ENCODE data around the gene PTPRJ.
"Not testable (repeated sequence)": the region's sequence is repeated elsewhere in the genome, so short reads cannot be mapped to it uniquely, and the experiment has no call there.

PTPRJ gene

GRCh38 chr11:47980088-47980906 is at the start of gene PTPRJ:
TSS of gene PTPRJ (plus strand) at chr11:47980559. CDS start at chr11:47980913, 354 bp downstream.
- peak; percentile 42 for DNase-seq (ENCODE audit: low read depth)

DNA sequence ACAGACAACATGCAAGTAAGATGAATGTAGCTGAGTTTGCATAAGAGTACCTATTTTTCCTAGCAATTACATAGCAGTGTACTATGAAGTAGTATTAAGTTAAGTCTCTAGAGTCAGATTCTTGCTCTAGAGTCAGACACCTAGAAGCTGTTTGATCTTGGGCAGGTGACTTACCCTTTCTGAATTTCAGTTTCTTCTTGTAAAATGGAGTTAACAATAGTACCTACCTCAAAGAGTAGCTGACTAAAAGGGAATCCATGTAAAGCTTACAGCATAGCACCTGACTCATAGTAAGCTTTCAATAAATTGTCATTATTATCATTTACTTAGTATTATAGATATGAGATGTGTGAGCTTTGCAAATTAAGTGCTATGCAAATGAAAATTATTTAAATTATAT is 47.8 kb upstream of the PTPRJ start:
- no peak for DNase-seq (ENCODE audit: low read depth)

DNA sequence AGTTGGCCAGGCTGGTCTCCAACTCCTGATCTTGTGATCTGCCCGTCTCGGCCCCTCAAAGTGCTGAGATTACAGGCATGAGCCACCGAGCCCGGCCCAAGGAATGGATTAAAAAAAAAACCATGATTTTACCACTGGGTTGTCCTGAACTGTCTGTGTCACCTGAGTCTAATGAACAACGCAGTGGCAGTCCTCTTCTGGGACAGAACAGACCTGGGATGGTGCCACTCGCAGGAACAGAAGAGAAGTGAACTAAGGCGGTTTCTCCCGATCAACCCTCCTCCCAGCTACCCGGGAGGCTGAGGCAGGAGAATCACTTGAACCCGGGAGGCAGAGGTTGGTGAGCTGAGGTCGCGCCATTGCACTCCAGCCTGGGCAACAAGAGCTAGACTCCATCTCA is 46.6 kb upstream of the PTPRJ start:
- not testable (repeated sequence) for DNase-seq (ENCODE audit: low read depth)

GRCh38 chr11:47938791-47939560 is 41.4 kb upstream of the PTPRJ start:
- no peak for DNase-seq (ENCODE audit: low read depth)

- no peak for DNase-seq (ENCODE audit: low read depth)
Observed at GRCh38 chr11:47940904-47941649, 39.3 kb upstream of the PTPRJ start.

DNA sequence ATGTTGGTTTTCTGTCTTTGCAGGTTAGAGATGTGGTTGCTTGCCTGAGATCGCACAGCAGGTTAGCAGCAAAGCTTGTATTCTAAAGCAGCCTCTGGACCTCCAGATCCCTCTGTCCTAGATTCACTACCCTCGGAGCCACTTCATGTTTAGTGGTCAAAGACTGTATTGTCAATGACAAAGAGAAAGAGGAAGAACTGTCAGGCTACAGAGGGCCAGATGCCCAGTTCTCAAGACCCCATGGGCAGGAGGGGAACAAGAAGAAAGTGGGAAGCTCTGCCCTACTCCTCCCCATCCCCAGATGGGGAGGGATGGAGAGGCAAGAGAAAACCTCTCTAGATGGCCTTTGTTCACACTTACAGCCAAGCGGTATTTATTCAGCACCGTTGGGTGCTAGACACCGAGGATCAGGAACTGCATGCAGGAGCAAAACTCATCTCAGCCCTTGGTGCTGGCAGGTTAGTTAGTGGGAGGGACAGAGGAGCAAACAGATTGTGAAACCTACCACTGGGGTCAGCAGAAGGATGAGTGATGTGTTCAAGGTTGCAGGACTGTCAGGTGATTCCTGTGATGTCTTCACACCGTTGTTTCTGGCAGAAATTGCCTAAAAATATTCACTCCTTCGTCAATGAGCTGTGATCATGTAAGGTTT is 38.3 kb upstream of the PTPRJ start:
- no peak for DNase-seq (ENCODE audit: low read depth)

DNA sequence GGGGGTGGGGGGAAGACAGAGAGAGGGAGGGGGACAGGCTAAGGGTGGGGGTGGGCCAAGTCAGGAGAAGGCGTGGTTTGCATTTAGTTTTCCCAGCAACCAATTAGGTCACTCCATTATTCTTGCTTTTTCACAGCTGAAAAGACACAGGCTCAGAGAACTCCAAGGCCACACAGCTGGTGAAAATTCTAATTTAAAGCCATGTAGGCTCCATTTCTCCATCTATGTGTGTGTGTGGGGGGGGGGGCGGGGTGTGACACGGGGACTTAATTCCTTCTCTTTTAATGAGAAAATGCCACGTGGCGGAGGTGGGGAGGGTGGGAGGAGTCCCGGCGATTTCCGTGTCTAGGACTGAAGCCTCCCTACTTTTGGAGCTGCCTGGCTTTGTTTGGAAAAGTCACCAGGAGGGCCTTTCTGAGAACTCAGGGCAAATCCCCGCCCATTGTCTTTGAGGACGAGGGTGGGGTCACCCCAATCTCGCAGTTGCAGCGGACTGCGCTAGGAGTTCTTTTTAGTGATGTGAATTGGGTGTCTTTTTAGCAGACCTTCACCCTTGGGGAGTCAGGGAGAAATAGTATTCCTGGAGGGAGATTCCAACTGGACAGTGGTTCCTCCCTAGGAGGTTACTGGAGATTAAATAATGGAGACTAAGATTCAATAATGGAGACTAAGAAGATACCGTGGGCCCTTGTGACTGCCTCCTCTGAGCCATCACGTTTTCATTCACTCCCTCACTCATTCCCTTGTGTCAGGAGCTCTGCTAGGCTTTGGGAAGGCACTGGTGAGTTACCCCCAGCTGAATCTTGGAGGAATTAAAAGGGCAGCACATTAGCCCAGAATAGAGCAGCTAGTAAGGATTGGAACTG is 36.4 kb upstream of the PTPRJ start:
- DNase-seq (ENCODE audit: low read depth), result no peak

DNA sequence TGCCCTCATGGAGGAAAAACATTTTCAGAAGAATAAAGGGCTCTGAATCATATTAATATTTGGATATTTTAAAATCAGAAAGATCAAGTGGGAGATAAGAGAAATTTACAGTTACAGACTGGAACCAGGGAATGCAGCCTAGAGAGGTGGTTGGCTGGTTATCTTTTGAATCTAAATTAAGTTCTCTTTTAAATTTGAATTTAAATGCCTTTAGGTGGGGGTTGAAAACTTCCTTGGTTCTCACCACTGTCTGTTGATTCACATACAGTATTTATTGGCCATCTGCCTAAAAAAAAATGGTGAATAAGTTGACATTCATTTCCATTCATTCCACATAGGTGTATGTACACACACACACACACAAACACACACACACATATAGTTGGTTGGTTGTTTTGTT is 35.7 kb upstream of the PTPRJ start:
- no peak for DNase-seq (ENCODE audit: low read depth)

DNA sequence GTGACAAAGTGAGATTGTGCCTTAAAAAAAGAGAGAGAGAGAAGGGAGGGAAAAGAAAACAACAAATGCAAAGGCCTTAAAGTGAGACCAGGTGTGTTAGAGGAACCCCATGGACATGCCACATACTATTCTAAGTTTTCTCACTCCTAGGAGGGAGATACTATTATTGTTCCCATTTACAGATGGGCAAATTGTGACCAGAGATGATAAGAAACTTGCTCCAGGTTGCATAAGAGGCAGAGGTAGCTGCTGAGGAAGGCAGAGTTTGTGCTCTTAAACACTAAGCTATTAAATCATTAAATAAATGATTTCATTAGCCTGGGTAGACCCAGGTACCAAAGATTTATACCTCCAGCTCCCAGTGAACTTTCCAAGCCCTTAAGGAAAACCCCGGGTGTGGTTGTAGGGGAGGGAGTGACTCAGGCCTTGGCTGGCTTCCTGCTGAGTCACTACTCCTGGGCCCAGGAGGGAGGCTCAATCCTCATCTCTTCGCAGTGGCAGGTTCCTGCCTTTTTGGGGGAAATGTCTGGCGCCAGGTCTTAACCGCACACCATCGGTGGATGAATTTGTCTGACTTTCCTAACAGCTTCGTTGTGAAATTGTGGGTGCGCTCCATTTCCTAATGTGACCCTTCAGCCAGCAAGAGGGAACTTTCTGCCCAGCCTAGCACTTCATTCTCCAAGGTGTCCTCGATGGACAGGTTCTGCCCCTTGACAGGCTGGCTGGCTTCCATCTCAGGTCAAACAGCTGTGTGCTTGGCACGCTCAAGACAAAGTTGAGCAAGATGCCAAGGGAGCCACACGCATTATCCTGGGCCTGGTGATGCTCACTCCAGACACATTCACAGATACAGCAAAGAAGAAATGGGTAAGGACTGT is 33.4 kb upstream of the PTPRJ start:
- DNase-seq (ENCODE audit: low read depth), result no peak

GRCh38 chr11:47948137-47948536 is 32.2 kb upstream of the PTPRJ start:
- no peak for DNase-seq (ENCODE audit: low read depth)

- DNase-seq (ENCODE audit: low read depth), result not testable (repeated sequence)
Observed at GRCh38 chr11:47949001-47949675, 31.2 kb upstream of the PTPRJ start.

DNA sequence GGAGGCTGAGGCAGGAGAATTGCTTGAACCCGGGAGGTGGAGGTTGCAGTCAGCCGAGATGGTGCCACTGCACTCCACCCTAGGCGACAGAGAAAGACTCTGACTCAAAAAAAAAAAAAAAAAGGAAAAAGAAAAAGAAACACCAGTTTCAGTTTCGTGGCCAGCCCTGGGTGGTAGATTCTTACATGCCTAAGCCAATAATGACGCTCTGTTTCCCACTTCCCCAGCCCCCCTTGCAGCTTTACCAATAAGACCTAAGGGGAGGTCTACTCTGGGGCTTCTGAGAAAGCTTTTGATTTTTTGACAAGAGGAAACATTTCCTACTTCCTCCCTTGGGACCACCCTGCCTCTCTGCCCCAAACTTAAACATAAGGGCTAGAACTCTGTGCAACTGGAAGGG is 30.0 kb upstream of the PTPRJ start:
- DNase-seq (ENCODE audit: low read depth), result peak; percentile 48

- not testable (repeated sequence) for DNase-seq (ENCODE audit: low read depth)
Observed at GRCh38 chr11:47951504-47951903, 28.9 kb upstream of the PTPRJ start.

DNA sequence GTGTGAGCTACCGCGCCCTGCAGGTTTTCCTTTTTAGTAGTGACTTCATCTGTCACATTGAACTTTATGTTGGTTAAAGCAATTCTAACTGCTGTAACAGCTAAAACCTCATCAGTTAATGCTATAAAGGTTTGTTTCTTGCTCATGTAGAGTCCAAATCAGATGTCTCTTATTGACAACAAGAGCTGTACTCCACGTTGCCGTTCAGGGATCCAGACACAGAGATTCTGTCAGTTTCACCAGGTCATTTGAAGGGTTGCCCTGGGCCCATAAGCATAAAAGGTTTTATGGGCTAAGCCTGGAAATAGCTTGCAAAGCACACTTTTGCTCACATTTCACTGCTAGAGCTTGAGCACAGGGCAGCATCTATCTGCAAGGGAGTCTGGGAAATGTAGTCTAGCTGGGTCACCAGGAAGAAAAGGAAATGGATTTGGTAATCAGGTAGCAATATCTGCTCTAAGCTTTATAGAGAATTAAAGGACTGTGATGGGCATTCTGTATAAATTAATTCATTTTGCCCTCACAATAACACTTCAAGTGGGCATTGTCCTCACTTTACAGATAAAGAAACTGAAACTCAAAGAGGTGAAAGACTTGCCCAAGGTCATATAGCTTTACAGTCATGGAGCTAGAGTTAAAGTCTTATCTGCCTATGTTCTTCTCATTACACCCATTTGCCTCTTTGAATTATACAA is 25.2 kb upstream of the PTPRJ start:
- DNase-seq (ENCODE audit: low read depth), result no peak

GRCh38 chr11:47960015-47960414 is 20.3 kb upstream of the PTPRJ start:
- no peak for DNase-seq (ENCODE audit: low read depth)

DNA sequence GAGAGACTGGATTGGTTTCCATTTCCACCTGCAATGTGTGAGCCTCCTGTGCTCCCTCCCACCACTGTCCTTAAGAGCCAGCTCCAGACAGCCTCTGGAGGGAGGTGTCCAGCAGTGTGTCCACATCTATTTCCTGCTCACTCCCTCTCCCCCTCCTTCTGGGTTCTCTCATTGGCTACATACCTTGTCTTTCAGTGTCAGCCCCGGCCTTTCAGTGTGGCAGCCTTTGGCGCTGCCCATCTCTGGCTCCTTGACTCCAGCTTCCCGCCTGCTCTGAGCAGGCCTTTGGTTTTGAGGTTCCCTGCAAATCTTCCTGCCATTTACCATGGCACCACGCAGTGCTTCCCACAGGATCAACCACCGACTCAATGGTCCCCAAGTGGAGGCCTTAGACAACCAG is 19.0 kb upstream of the PTPRJ start:
- no peak for DNase-seq (ENCODE audit: low read depth)

- no peak for DNase-seq (ENCODE audit: low read depth)
Observed at GRCh38 chr11:47964546-47964945, 15.8 kb upstream of the PTPRJ start.

- no peak for DNase-seq (ENCODE audit: low read depth)
Observed at GRCh38 chr11:47967577-47968525, 12.5 kb upstream of the PTPRJ start.
